HepG2 (cell line): ENCODE data around the gene SALL2. TPM values are rescaled to one million over a fixed set of nuclear protein-coding genes. Genes with fewer than 3 reads are reported as not detected.

Experiments
- ARID3A ChIP-seq: IDR thresholded peaks from 2 replicates; pipeline ENCODE4 v1.6.1; 2012; ENCODE audit warnings: low read depth, low read length, improper control_type of control experiment
- FOSL2 ChIP-seq: sonication (generic); formaldehyde crosslinking; IDR thresholded peaks from 2 replicates; pipeline ENCODE4 v1.4.0; 2020; ENCODE audit warnings: missing genetic modification reagents
- KDM6A ChIP-seq: IDR thresholded peaks from 2 replicates; pipeline ENCODE4 v1.6.1; 2016; ENCODE audit warnings: low read depth
- NPAS2 ChIP-seq: sonication (generic); formaldehyde crosslinking; IDR thresholded peaks from 2 replicates; pipeline ENCODE4 v1.8.0; 2022; ENCODE audit warnings: mild to moderate bottlenecking, missing genetic modification reagents, borderline replicate concordance
- PHF8 ChIP-seq: sonication (generic); formaldehyde crosslinking; IDR thresholded peaks from 2 replicates; pipeline ENCODE4 v1.5.0; 2020; ENCODE audit warnings: missing genetic modification reagents
- POGK ChIP-seq: sonication (generic); formaldehyde crosslinking; conservative IDR thresholded peaks from 2 replicates; pipeline ENCODE4 v1.8.0; 2022; ENCODE audit warnings: mild to moderate bottlenecking, moderate library complexity, missing genetic modification reagents
- RARG ChIP-seq: sonication (generic); formaldehyde crosslinking; IDR thresholded peaks from 2 replicates; pipeline ENCODE4 v1.4.0; 2020; ENCODE audit warnings: low read depth, mild to moderate bottlenecking, missing genetic modification reagents
- RFXANK ChIP-seq: IDR thresholded peaks from 2 replicates; pipeline ENCODE4 v1.6.1; 2016
- RORA ChIP-seq: sonication (generic); formaldehyde crosslinking; IDR thresholded peaks from 2 replicates; pipeline ENCODE4 v1.5.0; 2020; ENCODE audit warnings: mild to moderate bottlenecking, missing genetic modification reagents, moderate library complexity
- SMARCC2 ChIP-seq: fragments of 450-650 bp; IDR thresholded peaks from 2 replicates; pipeline ENCODE4 v1.6.1; 2017; ENCODE audit warnings: antibody characterized with exemption, mild to moderate bottlenecking
- TFE3 ChIP-seq: IDR thresholded peaks from 2 replicates; pipeline ENCODE4 v1.6.1; 2016
- THAP11 ChIP-seq: IDR thresholded peaks from 2 replicates; pipeline ENCODE4 v1.6.1; 2016; ENCODE audit warnings: missing biosample characterization, missing genetic modification reagents
- ZMYM4 ChIP-seq: sonication (generic); formaldehyde crosslinking; IDR thresholded peaks from 2 replicates; pipeline ENCODE4 v1.8.1; 2023; ENCODE audit warnings: mild to moderate bottlenecking, missing genetic modification reagents
- ZNF263 ChIP-seq: sonication (generic); formaldehyde crosslinking; IDR thresholded peaks from 2 replicates; pipeline ENCODE4 v1.4.0; 2020; ENCODE audit warnings: missing genetic modification reagents
- ZNF33A ChIP-seq: sonication (generic); formaldehyde crosslinking; IDR thresholded peaks from 2 replicates; pipeline ENCODE4 v1.5.1; 2020; ENCODE audit warnings: missing genetic modification reagents, mild to moderate bottlenecking, moderate library complexity, borderline replicate concordance
- ZNF556 ChIP-seq: sonication (generic); formaldehyde crosslinking; IDR thresholded peaks from 2 replicates; pipeline ENCODE4 v1.4.0; 2020; ENCODE audit warnings: mild to moderate bottlenecking, missing genetic modification reagents, borderline replicate concordance
- ZNF598 ChIP-seq: sonication (generic); formaldehyde crosslinking; IDR thresholded peaks from 2 replicates; pipeline ENCODE4 v1.5.1; 2020; ENCODE audit warnings: mild to moderate bottlenecking, missing genetic modification reagents, borderline replicate concordance
- ZNF609 ChIP-seq: sonication (generic); formaldehyde crosslinking; IDR thresholded peaks from 2 replicates; pipeline ENCODE4 v1.4.0; 2020; ENCODE audit warnings: mild to moderate bottlenecking, missing genetic modification reagents, borderline replicate concordance
- ZNF7 ChIP-seq: IDR thresholded peaks from 2 replicates; pipeline ENCODE4 v1.6.1; 2016; ENCODE audit warnings: missing biosample characterization, missing genetic modification reagents
- ZNF709 ChIP-seq: sonication (generic); formaldehyde crosslinking; IDR thresholded peaks from 2 replicates; pipeline ENCODE4 v1.5.0; 2020; ENCODE audit warnings: mild to moderate bottlenecking, missing genetic modification reagents
- ZSCAN12 ChIP-seq: sonication (generic); formaldehyde crosslinking; IDR thresholded peaks from 2 replicates; pipeline ENCODE4 v1.9.0; 2021; ENCODE audit warnings: mild to moderate bottlenecking, missing genetic modification reagents
- polyA plus RNA-seq, 8 experiments: library from polyadenylated mRNA; depleted of rRNA in 3 of 8; stranded (reverse) in 7 of 8; unstranded in 1 of 8; fragments of >200 nt; fragmentation: Illumina TruSeq in 4 of 8; extraction: Trizol in 4 of 8; gene quantifications; 2 replicates each; pipeline versions ENCODE4 v1.2.1 to v1.2.3, GENCODE V29; 2011 to 2016; ENCODE audit warnings: low read depth in 4 of 8, missing spikeins in 1 of 8, mixed read lengths in 1 of 8; ENCODE audit not compliant: insufficient read depth in 1 of 8
- total RNA-seq, 5 experiments: library from RNA; depleted of rRNA; stranded (reverse); fragments of >200 nt; fragmentation: Illumina TruSeq; extraction: Trizol; gene quantifications; 2 replicates each; pipeline ENCODE4 v1.2.3, GENCODE V29; 2016; ENCODE audit warnings: low read depth in 1 of 5

The SALL2 gene
- total and polyA plus RNA-seq, 2 of the 13 experiments (the other 11 are each of a cell fraction or from before 2014, with no cell fraction given) = 4.9 to 5.8 TPM

DNA sequence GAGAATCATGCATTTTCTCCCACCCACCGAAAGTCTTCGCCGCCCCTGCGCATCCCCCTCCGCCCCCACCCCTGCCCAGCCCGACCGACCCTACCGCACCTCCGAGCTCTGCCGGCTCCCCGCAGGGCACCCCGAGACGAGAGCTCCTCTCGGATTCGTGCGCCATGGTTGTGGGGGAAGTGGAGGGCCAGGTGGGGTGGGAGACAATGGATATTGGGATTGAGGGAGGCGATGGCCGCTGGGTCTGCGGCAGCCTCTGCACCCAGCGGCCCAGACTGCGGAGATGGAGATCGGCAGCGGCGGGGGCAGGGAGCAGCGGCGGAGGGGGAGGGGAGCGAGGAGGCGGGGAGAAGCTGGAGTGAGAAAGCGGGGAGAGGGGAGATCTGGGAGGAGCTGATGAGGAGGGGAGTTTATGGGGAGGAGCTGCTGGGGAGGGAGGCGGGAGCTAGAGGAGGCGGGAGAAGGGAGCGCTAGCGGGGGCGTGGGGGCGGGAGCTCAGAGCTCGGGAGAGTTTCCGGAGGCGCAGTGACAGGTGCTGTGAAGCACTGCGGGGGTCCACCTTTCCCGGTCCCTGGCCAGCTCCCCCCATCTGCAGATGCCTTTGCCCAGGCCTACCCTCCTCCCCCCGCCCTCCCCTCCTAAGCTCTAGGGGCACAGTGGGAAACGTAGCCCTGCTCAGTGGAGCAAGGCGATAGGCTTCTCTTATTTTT, at the start of gene SALL2 (continued):
- TF ChIP-seq ARID3A (no peak), ZMYM4 (CRISPR knock-in tag) (peak; percentile 30; the same call in 1 of the 2 replicates), RFXANK (CRISPR knock-in tag) (no peak), KDM6A (CRISPR knock-in tag) (no peak; the same call in 1 of the 2 replicates), SMARCC2 (no peak), TFE3 (CRISPR knock-in tag) (no peak), POGK (no peak), THAP11 (CRISPR knock-in tag) (no peak), ZSCAN12 (CRISPR knock-in tag) (no peak), ZNF263 (CRISPR knock-in tag) (peak; percentile 93), ZNF33A (CRISPR knock-in tag) (no peak), ZNF609 (CRISPR knock-in tag) (peak; percentile 65; the same call in 1 of the 2 replicates), ZNF598 (CRISPR knock-in tag) (no peak), ZNF709 (CRISPR knock-in tag) (no peak; the same call in 1 of the 2 replicates), RARG (CRISPR knock-in tag) (no peak), FOSL2 (CRISPR knock-in tag) (no peak), ZNF7 (no peak), ZNF556 (CRISPR knock-in tag) (no peak), PHF8 (CRISPR knock-in tag) (peak; percentile 55; the same call in 1 of the 2 replicates), RORA (CRISPR knock-in tag) (no peak), NPAS2 (CRISPR knock-in tag) (no peak)
